Measurements from ENCODE around the gene ZNF20. TPM values are rescaled to one million over a fixed set of nuclear protein-coding genes. Genes with fewer than 3 reads are reported as not detected.
A peak's percentile ranks its signal among the peaks of the same experiment; 100 is the strongest.
"Not testable (repeated sequence)": the region's sequence is repeated elsewhere in the genome, so short reads cannot be mapped to it uniquely, and the experiment has no call there.

ZNF20 gene
- total and polyA plus RNA-seq, 9 donors, result 1.3 to 3.4 (median 2.6) TPM

- WGBS (ENCODE audit: insufficient coverage), result under 1% methylated on average over 49 of the region's 53 CpGs
- no peaks in the 10 kb centered on the region for H3K9me3 ChIP-seq (replicated peaks; ENCODE audit: control insufficient read depth, low read depth, low read length)
- H3K27ac ChIP-seq (ENCODE audit: low read length), result peak overlapping the region; percentile 95
- DNase-seq, result peak; percentile 97
- peaks cover 3% of the 10 kb centered on the region for H3K36me3 ChIP-seq (ENCODE audit: control insufficient read depth, insufficient read depth, low read length)
- peaks cover 7% of the 10 kb centered on the region for H3K4me1 ChIP-seq (ENCODE audit: control insufficient read depth, insufficient read depth, low read length)
- H3K4me3 ChIP-seq (ENCODE audit: low read length), result peak overlapping the region; percentile 63
- no peaks in the 10 kb centered on the region for H3K27me3 ChIP-seq (ENCODE audit: control insufficient read depth, insufficient read depth, low read length)
These were observed 47.9 kb downstream of the ZNF20 start for GRCh38 chr19:12092065-12092867.

DNA sequence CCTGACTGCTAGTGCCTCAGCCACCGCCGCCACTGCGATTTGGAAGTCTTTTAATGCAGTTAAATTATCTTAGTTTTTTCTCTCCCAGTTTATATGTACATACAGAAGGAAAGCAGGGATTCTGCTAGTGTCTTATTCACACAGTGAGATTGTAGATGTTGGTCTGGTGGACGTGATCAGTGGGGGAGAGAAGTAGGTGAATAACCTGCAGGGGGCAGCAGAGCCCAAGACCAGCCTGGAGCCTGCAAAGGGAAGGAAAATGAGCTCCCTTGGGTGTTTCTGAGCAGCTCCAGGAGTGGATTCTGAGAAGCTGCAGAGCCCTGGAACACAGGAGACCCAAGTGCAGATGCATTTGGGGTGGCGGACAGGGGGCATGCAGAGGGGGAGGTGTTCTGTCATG is 49.3 kb downstream of the ZNF20 start:
- H3K27me3 ChIP-seq (ENCODE audit: control insufficient read depth, insufficient read depth, low read length), result no peaks in the 10 kb centered on the region
- no peaks in the 10 kb centered on the region for H3K9me3 ChIP-seq (replicated peaks; ENCODE audit: control insufficient read depth, low read depth, low read length)
- H3K4me1 ChIP-seq (ENCODE audit: control insufficient read depth, insufficient read depth, low read length), result peaks cover 7% of the 10 kb centered on the region
- 34% methylated on average over 2 of the region's 5 CpGs for WGBS (ENCODE audit: insufficient coverage)
- H3K36me3 ChIP-seq (ENCODE audit: control insufficient read depth, insufficient read depth, low read length), result peaks cover 3% of the 10 kb centered on the region
- H3K27ac ChIP-seq (ENCODE audit: low read length), result no peak overlapping the region
- peak; percentile 86 for DNase-seq
- no peak overlapping the region for H3K4me3 ChIP-seq (ENCODE audit: low read length)

- Histone ChIP-seq H3K9me3 (replicated peaks; ENCODE audit: control insufficient read depth, low read depth, low read length) (peaks cover 25% of the 10 kb centered on the region), H3K4me3 (ENCODE audit: low read length) (no peak overlapping the region), H3K27ac (ENCODE audit: low read length) (no peak overlapping the region), H3K36me3 (ENCODE audit: control insufficient read depth, insufficient read depth, low read length) (peaks cover 9% of the 10 kb centered on the region), H3K27me3 (ENCODE audit: control insufficient read depth, insufficient read depth, low read length) (no peaks in the 10 kb centered on the region), H3K4me1 (ENCODE audit: control insufficient read depth, insufficient read depth, low read length) (no peaks in the 10 kb centered on the region)
- WGBS (ENCODE audit: insufficient coverage), result 96% methylated on average over 4 of the region's 5 CpGs
- DNase-seq, result no peak
These were observed 54.9 kb downstream of the ZNF20 start for GRCh38 chr19:12085074-12085818.

DNA sequence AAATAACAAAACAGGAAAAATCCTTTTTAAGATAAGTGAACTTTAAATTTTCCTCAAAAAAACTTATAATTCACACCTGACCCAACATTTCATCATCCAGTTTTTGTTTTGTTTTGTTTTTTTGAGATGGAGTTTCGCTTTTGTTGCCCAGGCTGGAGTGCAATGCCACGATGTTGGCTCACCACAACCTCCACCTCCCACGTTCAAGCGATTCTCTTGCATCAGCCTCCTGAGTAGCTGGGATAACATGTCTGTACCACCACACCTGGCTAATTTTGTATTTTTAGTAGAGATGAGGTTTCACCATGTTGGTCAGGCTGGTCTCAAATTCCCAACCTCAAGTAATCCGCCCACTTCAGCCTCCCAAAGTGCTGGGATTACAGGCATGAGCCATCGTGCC is 56.8 kb downstream of the ZNF20 start:
- Histone ChIP-seq H3K36me3 (ENCODE audit: control insufficient read depth, insufficient read depth, low read length) (peaks cover 15% of the 10 kb centered on the region), H3K9me3 (replicated peaks; ENCODE audit: control insufficient read depth, low read depth, low read length) (peaks cover 41% of the 10 kb centered on the region)
- H3K4me3 ChIP-seq (ENCODE audit: low read length); DNase-seq; H3K4me1 ChIP-seq (ENCODE audit: control insufficient read depth, insufficient read depth, low read length); H3K27ac ChIP-seq (ENCODE audit: low read length); H3K27me3 ChIP-seq (ENCODE audit: control insufficient read depth, insufficient read depth, low read length): not testable (repeated sequence)
- no CpG with 5 or more reads among the region's 6 CpGs for WGBS (ENCODE audit: insufficient coverage)

Other genes with a start within 250 kb of the ZNF20 start
- 7.9 TPM for gene ZNF700, start 215.2 kb downstream of the ZNF20 start, total RNA-seq
- 1 to 10 TPM; 4.6 to 9.5 (median 6.6) TPM for gene ZNF700, start 215.2 kb downstream of the ZNF20 start, polyA plus RNA-seq (ENCODE audit: insufficient read depth in 1 of 8, insufficient read length in 8 of 8, low replicate concordance in 1 of 8)
- 2.5 TPM for gene ZNF763, start 175.3 kb downstream of the ZNF20 start, total RNA-seq
- 1 to 10 TPM; 1.1 to 2.6 (median 1.8) TPM for gene ZNF763, start 175.3 kb downstream of the ZNF20 start, polyA plus RNA-seq (ENCODE audit: insufficient read depth in 1 of 8, insufficient read length in 8 of 8, low replicate concordance in 1 of 8)
- 6.4 TPM for gene ZNF433, start 104.7 kb downstream of the ZNF20 start, total RNA-seq
- 1 to 10 TPM; 3.2 to 5.0 (median 3.7) TPM for gene ZNF433, start 104.7 kb downstream of the ZNF20 start, polyA plus RNA-seq (ENCODE audit: insufficient read depth in 1 of 8, insufficient read length in 8 of 8, low replicate concordance in 1 of 8)
- 0.31 TPM for gene ZNF878, start 87.4 kb downstream of the ZNF20 start, total RNA-seq
- under 1 TPM; 0.16 to 0.61 (median 0.50) TPM for gene ZNF878, start 87.4 kb downstream of the ZNF20 start, polyA plus RNA-seq (ENCODE audit: insufficient read depth in 1 of 8, insufficient read length in 8 of 8, low replicate concordance in 1 of 8)
- gene ZNF844, start 75.6 kb downstream of the ZNF20 start, total RNA-seq, result 12.9 TPM
- gene ZNF844, start 75.6 kb downstream of the ZNF20 start, polyA plus RNA-seq (ENCODE audit: insufficient read depth in 1 of 8, insufficient read length in 8 of 8, low replicate concordance in 1 of 8), result 10 to 100 TPM in 1 of 8 donors, 1 to 10 TPM in 7; 5.5 to 10.4 (median 8.1) TPM
- gene ZNF625, start 16.4 kb upstream of the ZNF20 start, total RNA-seq, result 11.5 TPM
- gene ZNF625, start 16.4 kb upstream of the ZNF20 start, polyA plus RNA-seq (ENCODE audit: insufficient read depth in 1 of 8, insufficient read length in 8 of 8, low replicate concordance in 1 of 8), result 1 to 10 TPM; 3.8 to 6.1 (median 5.1) TPM
- 10.6 TPM for gene ZNF136, start 22.7 kb upstream of the ZNF20 start, total RNA-seq
- 10 to 100 TPM in 1 of 8 donors, 1 to 10 TPM in 7; 5.6 to 10.2 (median 6.8) TPM for gene ZNF136, start 22.7 kb upstream of the ZNF20 start, polyA plus RNA-seq (ENCODE audit: insufficient read depth in 1 of 8, insufficient read length in 8 of 8, low replicate concordance in 1 of 8)
- gene ZNF44, start 154.5 kb upstream of the ZNF20 start, total RNA-seq, result 12.5 TPM
- gene ZNF44, start 154.5 kb upstream of the ZNF20 start, polyA plus RNA-seq (ENCODE audit: insufficient read depth in 1 of 8, insufficient read length in 8 of 8, low replicate concordance in 1 of 8), result 10 to 100 TPM in 1 of 8 donors, 1 to 10 TPM in 7; 6.7 to 12.2 (median 7.8) TPM
- gene ZNF563, start 193.3 kb upstream of the ZNF20 start, total RNA-seq, result 4.1 TPM
- 1 to 10 TPM; 1.7 to 3.3 (median 2.0) TPM for gene ZNF563, start 193.3 kb upstream of the ZNF20 start, polyA plus RNA-seq (ENCODE audit: insufficient read depth in 1 of 8, insufficient read length in 8 of 8, low replicate concordance in 1 of 8)
- gene ZNF442, start 225.3 kb upstream of the ZNF20 start, total RNA-seq, result 4.7 TPM
- gene ZNF442, start 225.3 kb upstream of the ZNF20 start, polyA plus RNA-seq (ENCODE audit: insufficient read depth in 1 of 8, insufficient read length in 8 of 8, low replicate concordance in 1 of 8), result 1 to 10 TPM; 1.5 to 2.8 (median 2.0) TPM

All from muscle of leg (tissue), 11 donors.